Measurements from ENCODE around the gene SKP2.

Gene SKP2

DNA sequence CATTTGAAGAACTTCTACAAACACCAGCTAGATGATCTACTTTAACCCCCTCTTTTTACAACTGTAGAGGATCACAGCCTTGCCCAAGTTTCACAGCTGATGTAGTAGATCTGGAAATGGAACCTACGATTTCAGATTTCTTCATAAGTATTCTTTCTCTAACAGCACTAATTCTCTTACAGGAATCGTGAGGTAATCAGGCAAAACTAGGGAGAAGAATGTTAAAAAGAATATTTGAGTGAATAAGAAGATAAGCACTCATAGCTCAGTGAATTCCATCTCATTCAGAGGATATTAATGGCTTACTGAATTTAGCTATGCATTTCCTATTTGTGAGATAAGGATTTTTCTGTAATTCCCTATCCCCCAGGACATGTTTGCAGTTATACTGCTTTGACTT is 47.7 kb downstream of the SKP2 start:
- DNase-seq (ENCODE audit: low spot score): no peak

- DNase-seq (ENCODE audit: low spot score): no peak
Observed at GRCh38 chr5:36200513-36200912, 48.6 kb downstream of the SKP2 start.

DNA sequence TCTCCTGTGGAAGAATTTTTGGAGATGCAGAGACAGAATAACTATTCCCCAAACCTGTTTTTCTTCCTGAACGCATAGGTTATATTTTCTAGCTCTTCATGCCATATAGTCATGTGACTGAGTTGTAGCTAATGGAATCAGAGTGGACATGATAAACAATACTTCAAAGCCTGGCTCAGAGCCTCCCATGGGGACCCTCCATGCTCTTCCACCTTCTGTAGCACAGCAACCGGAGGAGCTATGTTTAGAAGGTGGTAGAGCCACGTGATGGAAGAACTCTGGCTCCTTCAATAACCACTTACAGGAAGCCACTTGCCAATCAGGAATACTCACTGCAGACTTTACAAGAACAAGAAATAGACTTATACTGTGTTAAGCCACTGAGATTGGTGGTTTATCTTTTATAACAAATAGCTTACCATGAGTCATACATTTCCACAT is 50.6 kb downstream of the SKP2 start:
- no peak for DNase-seq (ENCODE audit: low spot score)

DNA sequence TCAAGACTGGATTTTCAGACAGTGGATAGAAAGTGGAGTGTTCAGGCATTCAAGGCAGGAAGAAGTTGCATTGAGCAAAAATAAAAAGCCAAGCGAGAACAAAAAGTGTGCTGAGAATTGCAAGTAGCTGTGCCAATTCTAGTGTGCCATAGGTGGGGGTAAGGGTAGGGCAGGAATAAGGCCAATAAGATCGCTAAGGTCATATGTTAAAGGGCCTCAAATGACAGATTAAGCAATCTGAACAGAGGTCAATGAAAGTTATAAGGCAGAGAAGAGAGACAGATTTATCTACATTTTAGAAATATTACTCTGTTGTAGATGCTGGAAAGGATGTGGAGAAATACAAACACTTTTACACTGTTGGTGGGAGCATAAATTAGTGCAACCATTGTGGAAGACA is 53.4 kb downstream of the SKP2 start:
- no peak for DNase-seq (ENCODE audit: low spot score)

GRCh38 chr5:36206913-36207312 is 55.0 kb downstream of the SKP2 start:
- no peak for DNase-seq (ENCODE audit: low spot score)

- no peak for DNase-seq (ENCODE audit: low spot score)
Observed at GRCh38 chr5:36208786-36209185, 56.9 kb downstream of the SKP2 start.

- no peak for DNase-seq (ENCODE audit: low spot score)
Observed at GRCh38 chr5:36209664-36210063, 57.8 kb downstream of the SKP2 start.

GRCh38 chr5:36214436-36214835 is 62.5 kb downstream of the SKP2 start:
- no peak for DNase-seq (ENCODE audit: low spot score)

DNA sequence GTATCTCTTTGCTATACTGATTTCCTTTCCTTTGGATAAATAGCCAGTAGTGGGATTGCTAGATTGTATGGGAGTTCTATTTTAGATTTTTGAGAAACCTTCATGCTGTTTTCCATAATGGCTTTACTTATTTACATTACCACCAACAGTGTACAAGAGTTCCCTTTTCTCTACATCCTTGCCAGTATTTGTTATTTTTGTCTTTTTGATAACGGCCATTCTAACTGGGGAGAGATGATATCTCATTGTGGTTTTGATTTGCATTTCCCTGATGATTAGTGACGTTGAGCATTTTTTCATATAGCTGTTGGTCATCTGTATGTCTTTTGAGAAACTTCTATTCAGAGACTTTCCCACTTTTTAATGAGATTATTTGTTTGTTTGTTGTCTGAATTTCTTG is 64.0 kb downstream of the SKP2 start:
- no peak for DNase-seq (ENCODE audit: low spot score)

GRCh38 chr5:36217567-36217966 is 65.7 kb downstream of the SKP2 start:
- no peak for DNase-seq (ENCODE audit: low spot score)

- DNase-seq (ENCODE audit: low spot score): no peak
Observed at GRCh38 chr5:36217988-36218387, 66.1 kb downstream of the SKP2 start.

GRCh38 chr5:36222620-36223019 is 70.7 kb downstream of the SKP2 start:
- no peak for DNase-seq (ENCODE audit: low spot score)

GRCh38 chr5:36227046-36227445 is 75.1 kb downstream of the SKP2 start:
- DNase-seq (ENCODE audit: low spot score): no peak

- DNase-seq (ENCODE audit: low spot score): no peak
Observed at GRCh38 chr5:36228505-36228904, 76.6 kb downstream of the SKP2 start.

DNA sequence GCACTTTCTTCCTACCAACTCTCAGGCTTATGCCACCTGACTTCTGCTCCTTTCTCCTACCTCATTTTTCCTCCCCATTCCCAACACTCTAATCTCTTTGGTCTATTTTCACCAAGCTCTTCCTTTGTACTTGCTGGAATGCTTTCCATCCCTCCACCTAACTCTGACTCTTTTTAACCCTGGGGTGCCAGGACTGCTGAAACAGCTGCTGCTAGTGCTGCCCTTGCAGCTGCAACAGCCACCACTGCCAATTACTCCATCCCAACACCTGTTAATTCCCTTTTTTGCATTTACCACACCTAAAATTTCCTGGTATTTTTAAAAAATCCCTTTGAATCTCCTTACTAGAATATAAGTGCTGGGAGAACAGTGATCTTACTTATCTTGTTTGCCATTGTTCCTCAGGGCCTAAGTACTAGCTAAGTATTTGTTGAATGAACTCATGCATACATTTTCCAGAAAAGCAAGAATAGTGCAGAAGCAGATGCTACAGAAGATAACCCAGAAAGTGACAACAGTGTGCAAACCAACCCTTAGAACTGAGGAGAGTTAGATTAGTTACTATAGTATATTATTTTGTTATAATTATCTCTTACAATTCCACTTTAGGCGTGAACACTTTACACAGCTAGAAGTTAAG is 78.4 kb downstream of the SKP2 start:
- DNase-seq (ENCODE audit: low spot score): no peak

GRCh38 chr5:36232533-36232932 is 80.6 kb downstream of the SKP2 start:
- no peak for DNase-seq (ENCODE audit: low spot score)

All from CD4-positive, alpha-beta T cell treated with Interleukin-2 at 100 ng/mL for 4 hours (primary cell).